GM12892 (cell line): ENCODE data around the gene UCK2.

Experiments used
- POLR2A ChIP-seq: IDR thresholded peaks from 2 replicates; pipeline ENCODE4 v1.6.1; 2011; ENCODE audit warnings: low read depth, low read length, control low read depth
- POLR2AphosphoS5 ChIP-seq: IDR thresholded peaks from 2 replicates; pipeline ENCODE4 v1.6.1; 2011; ENCODE audit warnings: low read depth, low read length, control low read depth

DNA sequence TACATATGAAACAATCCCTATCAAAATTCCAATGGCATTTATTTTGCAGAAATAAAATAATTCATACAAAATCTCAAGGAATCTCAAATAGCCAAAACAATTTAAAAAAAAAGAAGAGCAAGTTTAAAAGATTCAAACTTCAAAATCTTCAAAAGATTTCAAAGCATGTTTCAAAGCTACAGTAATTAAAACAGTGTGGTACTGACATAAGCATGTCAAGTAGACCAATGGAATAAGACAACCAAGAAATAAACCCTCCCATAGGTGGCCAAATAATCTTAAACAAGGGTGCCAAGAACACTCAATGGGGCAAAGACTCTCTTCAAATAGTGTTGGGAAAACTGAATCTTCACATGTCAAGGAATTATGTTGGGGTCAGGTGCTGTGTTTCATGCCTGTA is 28.0 kb upstream of the UCK2 start:
- TF ChIP-seq POLR2A, result no peak
- TF ChIP-seq POLR2AphosphoS5, result no peak
